ENCODE data around the gene GUCY1A2. TPM values are rescaled to one million over a fixed set of nuclear protein-coding genes. Genes with fewer than 3 reads are reported as not detected.

The GUCY1A2 gene
- total RNA-seq, 1 donor from 2014 or later = 99.2 TPM

GRCh38 chr11:106999196-106999595, 19.1 kb downstream of the GUCY1A2 start:
- no peak for DNase-seq (ENCODE audit: low spot score)

- DNase-seq (ENCODE audit: low spot score) = no peak
Measured at GRCh38 chr11:106998916-106999188, 19.4 kb downstream of the GUCY1A2 start.

- no peak for DNase-seq (ENCODE audit: low spot score)
Measured at GRCh38 chr11:106998116-106998915, 20.0 kb downstream of the GUCY1A2 start.

GRCh38 chr11:106997227-106997626, 21.0 kb downstream of the GUCY1A2 start:
- DNase-seq (ENCODE audit: low spot score) = no peak

- DNase-seq (ENCODE audit: low spot score) = no peak
Measured at GRCh38 chr11:106996691-106997090, 21.6 kb downstream of the GUCY1A2 start.

- peak; percentile 48 for DNase-seq (ENCODE audit: low spot score)
Measured at GRCh38 chr11:106990331-106990730, 27.9 kb downstream of the GUCY1A2 start.

- no peak for DNase-seq (ENCODE audit: low spot score)
Measured at GRCh38 chr11:106989078-106989455, 29.2 kb downstream of the GUCY1A2 start.

GRCh38 chr11:106988151-106989077, 29.9 kb downstream of the GUCY1A2 start:
- peak; percentile 97 for DNase-seq (ENCODE audit: low spot score)

- no peak for DNase-seq (ENCODE audit: low spot score)
Measured at GRCh38 chr11:106986673-106987072, 31.6 kb downstream of the GUCY1A2 start.

GRCh38 chr11:106986261-106986660, 32.0 kb downstream of the GUCY1A2 start:
- DNase-seq (ENCODE audit: low spot score) = peak; percentile 67

GRCh38 chr11:106983991-106984390, 34.3 kb downstream of the GUCY1A2 start:
- DNase-seq (ENCODE audit: low spot score) = no peak

- DNase-seq (ENCODE audit: low spot score) = peak; percentile 73
Measured at GRCh38 chr11:106983261-106983660, 35.0 kb downstream of the GUCY1A2 start.

GRCh38 chr11:106974831-106975230, 43.4 kb downstream of the GUCY1A2 start:
- DNase-seq (ENCODE audit: low spot score) = no peak

GRCh38 chr11:106971864-106972263, 46.4 kb downstream of the GUCY1A2 start:
- DNase-seq (ENCODE audit: low spot score) = no peak

- no peak for DNase-seq (ENCODE audit: low spot score)
Measured at GRCh38 chr11:106969644-106970355, 48.5 kb downstream of the GUCY1A2 start.

GRCh38 chr11:106962995-106963394, 55.3 kb downstream of the GUCY1A2 start:
- DNase-seq (ENCODE audit: low spot score) = no peak

- DNase-seq (ENCODE audit: low spot score) = peak; percentile 81
Measured at GRCh38 chr11:106961518-106961917, 56.8 kb downstream of the GUCY1A2 start.

- peak; percentile 32 for DNase-seq (ENCODE audit: low spot score)
Measured at GRCh38 chr11:106961048-106961447, 57.2 kb downstream of the GUCY1A2 start.

GRCh38 chr11:106959800-106960199, 58.5 kb downstream of the GUCY1A2 start:
- peak; percentile 81 for DNase-seq (ENCODE audit: low spot score)

- DNase-seq (ENCODE audit: low spot score) = no peak
Measured at GRCh38 chr11:106959386-106959785, 58.9 kb downstream of the GUCY1A2 start.

- peak; percentile 48 for DNase-seq (ENCODE audit: low spot score)
Measured at GRCh38 chr11:106958517-106959248, 59.6 kb downstream of the GUCY1A2 start.

All from umbilical cord (tissue), 2 donors.